GM19328 (cell line): ENCODE measurements around the gene RFWD3.
"Not testable (repeated sequence)": the region's sequence is repeated elsewhere in the genome, so short reads cannot be mapped to it uniquely, and the experiment has no call there.

Experiments used
- ATAC-seq: cut with Tn5 transposase; IDR thresholded peaks from one replicate; pipeline ENCODE4 v1.9.1; 2021; ENCODE audit warnings: mild to moderate bottlenecking, moderate library complexity; ENCODE audit not compliant: unreplicated experiment

RFWD3 gene

GRCh38 chr16:74666010-74666421 is 661 bp downstream of the RFWD3 start:
- no peak for ATAC-seq

DNA sequence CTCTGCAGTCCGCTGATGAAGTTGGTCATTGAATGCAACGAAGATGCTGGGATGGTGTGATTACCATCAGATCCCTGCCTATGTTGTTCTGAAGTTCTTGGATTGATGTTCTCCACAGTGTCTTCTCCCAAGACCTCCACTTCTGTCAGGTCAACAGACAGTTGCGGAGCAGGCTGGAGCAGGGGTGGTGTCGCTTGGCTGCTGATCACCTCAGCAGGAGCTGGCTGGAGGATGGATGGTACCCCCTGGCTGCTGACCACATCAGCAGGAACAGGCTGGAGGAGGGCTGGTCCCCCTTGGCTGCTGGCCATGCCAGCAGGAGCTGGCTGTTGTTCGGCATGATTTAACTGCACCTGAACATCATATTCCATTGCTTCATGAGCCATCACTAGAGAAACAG is 5.6 kb downstream of the RFWD3 start:
- no peak for ATAC-seq

- ATAC-seq: no peak
Measured at GRCh38 chr16:74660383-74660782, 6.3 kb downstream of the RFWD3 start.

DNA sequence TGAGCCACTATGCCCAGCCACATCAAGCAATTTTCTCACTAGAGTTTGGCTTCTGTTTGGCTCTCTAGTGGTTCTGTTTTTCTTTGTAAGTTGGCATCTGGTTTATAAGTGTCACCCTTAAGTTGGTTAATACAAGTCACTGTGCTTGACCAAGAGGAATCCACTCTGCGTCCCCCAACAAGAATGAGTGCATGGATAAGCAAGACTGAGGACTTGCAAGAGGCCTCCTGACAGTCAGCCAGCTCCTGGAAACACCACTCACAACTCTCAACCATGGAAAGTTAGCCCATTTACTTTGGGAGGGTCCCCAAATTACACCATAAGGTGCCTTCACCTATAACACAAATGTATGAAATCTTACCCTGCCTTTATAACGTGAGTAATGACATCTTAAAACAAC is 7.6 kb downstream of the RFWD3 start:
- no peak for ATAC-seq

DNA sequence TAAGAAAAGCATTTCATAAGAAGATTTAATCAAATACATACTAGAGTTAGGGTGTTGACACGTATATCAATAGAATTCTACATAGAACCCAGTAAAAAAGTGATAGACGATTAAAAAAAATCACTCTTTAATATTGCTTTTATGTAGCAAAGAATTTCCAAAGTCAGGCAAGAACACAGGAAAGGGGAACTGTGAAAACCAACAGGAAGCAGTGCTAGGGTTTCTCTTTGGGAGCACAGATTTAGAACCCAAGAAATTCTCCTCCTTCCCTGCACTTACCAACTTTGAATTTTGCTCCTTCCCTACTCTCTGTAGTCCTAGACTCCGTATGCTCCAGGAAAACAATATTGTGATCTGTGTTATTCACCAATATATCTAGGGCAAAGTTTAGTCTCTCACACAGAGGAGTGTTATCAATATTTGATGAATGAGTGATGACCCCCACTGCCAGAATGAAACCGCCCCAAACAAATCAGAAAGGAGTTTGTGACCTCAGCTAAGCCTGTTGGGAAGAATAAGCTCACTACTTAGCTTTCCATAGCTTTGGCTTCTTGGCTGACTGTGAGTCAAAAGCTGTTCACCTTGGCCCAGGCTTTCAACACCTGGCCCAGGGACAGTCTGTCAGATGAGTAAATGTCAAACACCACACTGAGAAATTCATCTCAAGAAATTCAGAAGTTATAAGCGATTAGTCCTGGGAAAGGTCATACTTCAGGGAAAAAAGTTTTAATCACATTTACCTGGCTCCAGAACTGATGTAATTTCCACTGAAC is 8.6 kb downstream of the RFWD3 start:
- no peak for ATAC-seq

GRCh38 chr16:74654536-74655050 is 12.1 kb downstream of the RFWD3 start:
- ATAC-seq: no peak

GRCh38 chr16:74652883-74653282 is 13.8 kb downstream of the RFWD3 start:
- ATAC-seq: not testable (repeated sequence)

DNA sequence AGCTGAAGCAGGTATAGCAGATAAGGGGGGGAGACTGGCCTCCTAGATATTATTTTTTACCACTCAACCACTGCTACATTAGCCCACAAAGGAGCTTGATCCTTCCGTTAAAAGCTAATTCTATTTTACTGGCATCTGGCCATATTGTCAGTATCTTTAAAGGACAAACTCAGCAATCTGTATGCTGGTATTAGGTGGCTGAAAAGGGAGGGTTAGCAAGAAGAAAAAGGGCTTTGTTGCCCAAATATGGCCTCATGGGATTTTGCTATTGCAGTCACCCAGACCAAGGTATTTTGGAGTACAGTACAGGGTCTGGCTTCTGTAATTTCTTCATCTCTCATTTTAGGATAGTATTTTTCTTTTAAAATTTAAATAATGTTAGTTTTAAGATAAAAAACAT is 14.4 kb downstream of the RFWD3 start:
- no peak for ATAC-seq

DNA sequence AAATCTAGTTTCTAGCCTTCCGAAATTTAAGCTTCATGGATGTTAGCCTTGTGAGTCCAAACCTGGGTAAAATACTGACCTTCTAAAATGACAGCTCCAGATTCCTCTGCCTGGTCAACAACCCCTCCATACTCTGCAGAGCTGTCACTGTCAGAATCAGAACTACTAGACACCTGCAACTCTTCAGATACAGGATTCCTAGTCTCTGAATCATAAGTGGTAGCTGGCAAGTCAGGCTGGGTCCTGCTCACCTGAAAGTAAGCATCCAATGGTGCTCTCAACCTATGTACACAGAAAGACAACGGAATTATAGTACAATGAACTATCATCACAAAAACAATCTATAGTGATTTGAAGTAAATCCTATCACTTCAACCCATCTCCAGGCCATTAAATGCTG is 14.8 kb downstream of the RFWD3 start:
- no peak for ATAC-seq

- no peak for ATAC-seq
Measured at GRCh38 chr16:74650966-74651567, 15.6 kb downstream of the RFWD3 start.

DNA sequence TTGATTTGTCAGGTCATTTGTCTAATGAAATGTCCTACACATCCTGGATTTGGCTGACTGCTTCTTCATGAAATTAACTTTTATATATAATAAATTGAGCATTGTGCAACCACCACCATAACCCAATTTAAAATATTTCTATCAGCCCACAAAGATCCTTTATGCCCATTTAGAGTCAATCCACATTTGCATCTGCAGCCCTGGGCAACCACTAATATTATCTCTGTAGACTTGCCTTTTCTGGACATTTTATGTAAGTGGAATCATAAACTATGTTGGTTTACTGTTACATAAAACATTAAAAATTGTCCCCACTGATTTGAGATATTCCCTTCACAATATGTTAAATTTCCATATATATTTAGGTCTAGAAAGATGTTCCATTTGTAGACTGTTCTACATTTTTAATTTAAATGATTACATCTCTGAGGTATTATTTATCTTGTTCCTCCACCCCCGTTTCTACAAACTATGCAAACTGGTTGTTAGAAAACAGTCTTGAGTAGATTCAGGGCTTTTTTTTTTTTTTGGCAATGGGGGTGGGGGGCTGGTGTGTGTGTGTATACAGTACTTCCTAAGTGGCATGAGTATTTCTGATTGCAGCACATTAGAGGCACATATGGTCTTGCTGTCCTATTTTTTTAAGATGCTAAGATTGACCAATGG is 16.7 kb downstream of the RFWD3 start:
- no peak for ATAC-seq

DNA sequence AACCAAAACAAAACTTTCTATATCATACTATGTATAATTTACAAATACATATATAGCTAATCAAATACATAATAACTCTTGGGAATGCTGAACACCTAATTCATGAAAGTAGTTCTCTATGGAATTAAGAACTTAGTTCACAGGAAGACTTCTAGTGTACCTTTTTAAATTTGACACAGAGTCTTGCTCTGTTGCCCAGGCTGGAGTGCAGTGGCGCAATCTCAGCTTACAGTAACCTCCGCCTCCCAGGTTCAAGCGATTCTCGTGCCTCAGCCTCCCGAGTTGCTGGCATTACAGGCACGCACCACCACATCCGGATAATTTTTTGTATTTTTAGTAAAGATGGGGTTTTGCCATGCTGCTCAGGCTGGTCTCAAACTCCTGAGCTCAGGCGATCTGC is 24.7 kb downstream of the RFWD3 start:
- ATAC-seq: no peak

GRCh38 chr16:74637742-74638453 is 28.8 kb downstream of the RFWD3 start:
- no peak for ATAC-seq

DNA sequence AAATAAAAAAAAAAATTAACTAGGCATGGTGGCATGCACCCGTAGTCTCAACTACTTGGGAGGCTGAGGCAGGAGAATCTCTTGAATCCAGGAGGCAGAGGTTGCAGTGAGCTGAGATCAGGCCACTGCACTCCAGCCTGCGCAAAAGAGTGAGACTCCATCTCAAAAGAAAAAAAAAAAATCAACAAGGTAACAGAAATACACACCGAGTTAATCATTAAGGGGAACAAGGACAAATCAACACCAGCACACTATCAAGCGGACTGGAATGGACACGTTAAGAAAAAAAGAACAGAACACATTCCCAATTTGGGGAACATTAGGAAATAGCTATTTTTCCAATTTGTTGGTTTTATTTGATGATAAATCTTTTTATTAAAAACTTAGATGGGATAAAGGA is 31.4 kb downstream of the RFWD3 start:
- ATAC-seq: no peak

DNA sequence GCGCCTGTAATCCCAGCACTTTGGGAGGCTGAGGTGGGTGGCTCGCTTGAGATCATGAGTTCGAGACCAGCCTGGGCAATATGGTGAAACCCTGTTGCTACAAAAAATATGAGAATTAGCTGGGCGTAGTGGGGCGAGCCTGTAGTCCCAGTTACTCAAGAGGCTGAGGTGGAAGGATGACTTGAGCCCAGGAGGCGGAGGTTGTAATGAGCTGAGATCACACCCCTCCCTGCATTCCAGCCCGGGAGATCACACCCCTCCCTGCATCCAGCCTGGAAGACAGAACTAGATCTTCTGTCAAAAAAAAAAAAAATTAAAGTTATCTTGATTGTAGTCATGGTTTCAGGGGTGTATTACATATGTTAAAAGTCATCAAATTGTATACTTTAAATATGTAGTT is 33.0 kb downstream of the RFWD3 start:
- no peak for ATAC-seq

- no peak for ATAC-seq
Measured at GRCh38 chr16:74627506-74628220, 39.0 kb downstream of the RFWD3 start.

GRCh38 chr16:74626741-74627416 is 39.8 kb downstream of the RFWD3 start:
- ATAC-seq: no peak

DNA sequence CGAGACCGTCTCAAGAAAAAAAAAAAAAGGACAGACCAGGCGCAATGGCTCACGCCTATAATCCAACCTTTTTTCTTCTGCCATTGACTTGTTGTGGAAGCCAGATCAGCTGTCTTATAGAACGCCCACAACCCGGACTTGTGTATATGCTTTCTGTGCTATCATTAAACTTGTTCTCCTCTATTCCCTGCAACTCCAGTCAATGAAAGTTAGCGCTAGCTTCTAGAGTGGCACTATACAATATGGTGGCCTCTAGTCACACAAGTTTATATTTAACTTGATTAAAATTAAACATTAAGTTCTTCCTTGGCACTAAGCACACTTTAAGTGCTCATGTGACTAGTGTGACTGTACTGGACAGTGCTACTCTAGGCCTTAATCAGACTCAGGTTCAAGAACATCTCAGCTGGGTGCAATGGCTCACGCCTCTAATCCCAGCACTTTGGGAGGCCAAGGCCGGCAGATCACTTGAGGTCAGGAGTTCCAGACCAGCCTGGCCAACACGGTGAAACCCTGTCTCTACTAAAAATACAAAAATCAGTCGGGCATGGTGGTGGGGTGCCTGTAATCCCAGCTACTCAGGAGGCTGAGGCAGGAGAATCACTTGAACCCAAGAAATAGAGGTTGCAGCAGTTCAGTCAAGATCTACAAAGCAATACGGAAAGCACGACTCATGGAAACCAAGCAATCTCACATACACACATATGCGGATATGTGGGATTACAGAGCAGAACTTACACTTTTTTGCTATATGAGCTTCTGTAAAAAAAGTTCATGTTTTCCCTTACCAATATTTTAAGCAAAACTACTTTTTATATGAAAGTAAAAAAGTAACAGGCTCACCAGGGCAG is 41.0 kb downstream of the RFWD3 start:
- ATAC-seq: no peak

- no peak for ATAC-seq
Measured at GRCh38 chr16:74623839-74624235, 42.8 kb downstream of the RFWD3 start.
